Measurements from ENCODE around the gene NPAS3.

DNA sequence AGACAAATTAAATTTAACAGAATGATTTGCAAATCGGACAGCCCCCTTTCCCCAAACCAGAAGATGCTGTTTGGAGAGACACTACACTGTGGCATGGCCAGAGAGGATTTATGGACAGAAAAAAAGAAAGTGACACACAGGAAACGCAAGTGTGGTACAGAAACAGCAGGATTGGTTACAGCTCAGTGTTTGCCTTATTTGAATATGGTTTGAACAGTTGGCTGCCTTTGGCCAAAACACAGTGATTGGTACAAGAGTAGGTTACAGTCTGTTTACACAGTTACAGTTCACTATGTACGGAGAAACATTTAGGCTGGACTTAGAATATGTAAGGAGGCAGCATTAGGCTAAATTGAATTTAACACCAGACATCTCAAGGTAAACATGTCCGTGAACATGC, 335.3 kb downstream of the NPAS3 start:
- TF ChIP-seq POLR2A (IDR thresholded peaks at IDR 0.05) (no peak), CTCF (IDR thresholded peaks at IDR 0.05) (no peak)
